Left renal pelvis (tissue), 4 donors: ENCODE data around the gene RWDD3. TPM values are rescaled to one million over a fixed set of nuclear protein-coding genes. Genes with fewer than 3 reads are reported as not detected.

Experiments used
- DNase-seq, 4 donors: peaks; one replicate each; pipeline ENCODE4 v3.0.0-alpha.2; 2013; ENCODE audit warnings: low read depth in 4 of 4, low spot score in 3 of 4
- polyA plus RNA-seq, 4 donors: library from polyadenylated mRNA; unstranded; fragments of 120-200 nt; gene quantifications; one replicate each; pipeline ENCODE4 v1.2.1, GENCODE V29; 2013; ENCODE audit not compliant: insufficient read length in 4 of 4

The RWDD3 gene
- polyA plus RNA-seq, 4 donors: 35.3 to 55.2 (median 48.0) TPM

- DNase-seq: no peak
Measured at GRCh38 chr1:95281781-95282517, 47.9 kb downstream of the RWDD3 start.

GRCh38 chr1:95282518-95282895 lies 48.5 kb downstream of the RWDD3 start:
- DNase-seq: peak in 1 of 4 donors; percentile 8

GRCh38 chr1:95284420-95284819 lies 50.4 kb downstream of the RWDD3 start:
- DNase-seq: no peak

- DNase-seq: no peak
Measured at GRCh38 chr1:95286479-95286878, 52.5 kb downstream of the RWDD3 start.

GRCh38 chr1:95287081-95287480 lies 53.1 kb downstream of the RWDD3 start:
- peak in 1 of 4 donors; percentile 8 for DNase-seq

- no peak for DNase-seq
Measured at GRCh38 chr1:95287825-95288224, 53.8 kb downstream of the RWDD3 start.

Other genes starting within 250 kb of the RWDD3 start
- 10 to 100 TPM; 11.0 to 18.1 (median 13.3) TPM for gene ALG14, start 161.3 kb upstream of the RWDD3 start, polyA plus RNA-seq
- gene TLCD4, start 116.9 kb upstream of the RWDD3 start, polyA plus RNA-seq: 1 to 10 TPM; 6.3 to 9.1 (median 7.8) TPM